ENCODE data around the gene IGFBPL1.
"Not testable (repeated sequence)": the region's sequence is repeated elsewhere in the genome, so short reads cannot be mapped to it uniquely, and the experiment has no call there.

The IGFBPL1 gene

DNA sequence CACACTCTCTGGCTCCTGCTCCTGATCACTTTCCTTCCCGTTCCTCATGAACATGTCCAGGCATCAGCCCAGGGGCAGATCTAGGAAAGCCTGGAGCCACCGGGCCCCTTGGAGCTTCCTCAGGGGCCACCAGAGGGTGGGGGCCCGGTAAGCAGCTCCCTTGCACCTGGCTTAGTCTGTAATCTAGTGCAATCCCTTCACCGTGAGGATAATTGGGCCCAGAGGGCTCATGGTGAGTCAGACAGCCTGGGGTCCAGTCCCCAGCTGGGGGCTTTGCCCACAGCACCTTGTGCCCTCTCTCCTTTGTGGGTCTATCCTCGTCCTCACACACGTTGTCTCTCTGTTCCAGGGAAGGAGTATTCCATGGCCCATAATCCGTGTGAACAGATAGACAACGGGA, 42.1 kb downstream of the IGFBPL1 start:
- TF ChIP-seq, protein P1, sequence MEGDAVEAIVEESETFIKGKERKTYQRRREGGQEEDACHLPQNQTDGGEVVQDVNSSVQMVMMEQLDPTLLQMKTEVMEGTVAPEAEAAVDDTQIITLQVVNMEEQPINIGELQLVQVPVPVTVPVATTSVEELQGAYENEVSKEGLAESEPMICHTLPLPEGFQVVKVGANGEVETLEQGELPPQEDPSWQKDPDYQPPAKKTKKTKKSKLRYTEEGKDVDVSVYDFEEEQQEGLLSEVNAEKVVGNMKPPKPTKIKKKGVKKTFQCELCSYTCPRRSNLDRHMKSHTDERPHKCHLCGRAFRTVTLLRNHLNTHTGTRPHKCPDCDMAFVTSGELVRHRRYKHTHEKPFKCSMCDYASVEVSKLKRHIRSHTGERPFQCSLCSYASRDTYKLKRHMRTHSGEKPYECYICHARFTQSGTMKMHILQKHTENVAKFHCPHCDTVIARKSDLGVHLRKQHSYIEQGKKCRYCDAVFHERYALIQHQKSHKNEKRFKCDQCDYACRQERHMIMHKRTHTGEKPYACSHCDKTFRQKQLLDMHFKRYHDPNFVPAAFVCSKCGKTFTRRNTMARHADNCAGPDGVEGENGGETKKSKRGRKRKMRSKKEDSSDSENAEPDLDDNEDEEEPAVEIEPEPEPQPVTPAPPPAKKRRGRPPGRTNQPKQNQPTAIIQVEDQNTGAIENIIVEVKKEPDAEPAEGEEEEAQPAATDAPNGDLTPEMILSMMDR (IDR thresholded peaks at IDR 0.05; ENCODE audit: low read depth, low read length): no peak
- DNase-seq (ENCODE audit: low read depth, low spot score): no peak
- in situ Hi-C loops (cut with HindIII; ENCODE audit: low sequenced_read_pairs): no loop called here

GRCh38 chr9:38380872-38381534, 43.3 kb downstream of the IGFBPL1 start:
- in situ Hi-C loops (cut with HindIII; ENCODE audit: low sequenced_read_pairs): no loop called here
- TF ChIP-seq, protein P1 (IDR thresholded peaks at IDR 0.05; ENCODE audit: low read depth, low read length): no peak
- no peak overlapping the region for H3K4me3 ChIP-seq (ENCODE audit: low read depth, low read length)
- DNase-seq (ENCODE audit: low read depth, low spot score): no peak

More for the DNA sequence above, 42.1 kb downstream of the IGFBPL1 start:
- H3K4me3 ChIP-seq (ENCODE audit: low read depth, low read length): no peak overlapping the region

GRCh38 chr9:38380230-38380871, 43.9 kb downstream of the IGFBPL1 start:
- DNase-seq (ENCODE audit: low read depth, low spot score): no peak
- in situ Hi-C loops (cut with HindIII; ENCODE audit: low sequenced_read_pairs): no loop called here
- no peak overlapping the region for H3K4me3 ChIP-seq (ENCODE audit: low read depth, low read length)
- TF ChIP-seq, protein P1 (IDR thresholded peaks at IDR 0.05; ENCODE audit: low read depth, low read length): no peak

DNA sequence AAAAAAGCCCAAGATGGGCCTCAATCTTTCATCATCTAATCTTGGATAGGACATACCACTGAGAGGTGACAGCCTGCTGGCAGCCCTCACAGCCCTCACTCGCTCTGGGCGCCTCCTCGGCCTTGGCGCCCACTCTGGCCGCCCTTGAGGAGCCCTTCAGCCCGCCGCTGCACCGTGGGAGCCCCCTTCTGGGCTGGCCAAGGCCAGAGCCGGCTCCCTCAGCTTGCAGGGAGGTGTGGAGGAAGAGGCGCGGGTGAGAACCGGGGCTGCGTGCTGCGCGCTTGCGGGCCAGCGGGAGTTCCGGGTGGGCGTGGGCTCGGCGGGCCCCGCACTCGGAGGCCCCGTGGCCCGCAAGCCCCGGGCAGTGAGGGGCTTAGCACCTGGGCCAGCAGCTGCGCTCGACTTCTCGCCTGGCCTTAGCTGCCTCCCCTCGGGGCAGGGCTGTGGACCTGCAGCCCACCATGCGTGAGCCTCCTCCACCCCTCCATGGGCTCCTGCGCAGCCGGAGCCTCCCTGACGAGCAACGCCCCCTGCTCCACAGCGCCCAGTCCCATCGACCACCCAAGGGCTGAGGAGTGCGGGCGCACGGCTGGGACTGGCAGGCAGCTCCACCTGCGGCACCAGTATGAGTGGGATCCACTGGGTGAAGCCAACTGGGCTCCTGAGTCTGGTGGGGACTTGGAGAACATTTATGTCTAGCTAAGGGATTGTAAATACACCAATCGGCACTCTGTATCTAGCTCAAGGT, 46.7 kb downstream of the IGFBPL1 start:
- in situ Hi-C loops (cut with HindIII; ENCODE audit: low sequenced_read_pairs); H3K4me3 ChIP-seq (ENCODE audit: low read depth, low read length); DNase-seq (ENCODE audit: low read depth, low spot score): not testable (repeated sequence)

GRCh38 chr9:38376021-38376670, 48.1 kb downstream of the IGFBPL1 start:
- no peak for DNase-seq (ENCODE audit: low read depth, low spot score)
- TF ChIP-seq, protein P1 (IDR thresholded peaks at IDR 0.05; ENCODE audit: low read depth, low read length): no peak
- H3K4me3 ChIP-seq (ENCODE audit: low read depth, low read length): no peak overlapping the region
- in situ Hi-C loops (cut with HindIII; ENCODE audit: low sequenced_read_pairs): no loop called here

GRCh38 chr9:38375572-38375963, 48.7 kb downstream of the IGFBPL1 start:
- H3K4me3 ChIP-seq (ENCODE audit: low read depth, low read length): no peak overlapping the region
- in situ Hi-C loops (cut with HindIII; ENCODE audit: low sequenced_read_pairs): no loop called here
- no peak for DNase-seq (ENCODE audit: low read depth, low spot score)
- TF ChIP-seq, protein P1 (IDR thresholded peaks at IDR 0.05; ENCODE audit: low read depth, low read length): no peak
